ENCODE results near the gene RABEP1. TPM values are rescaled to one million over a fixed set of nuclear protein-coding genes. Genes with fewer than 3 reads are reported as not detected.

The RABEP1 gene
- total and polyA plus RNA-seq, 8 donors, result 12.1 to 89.7 (median 19.8) TPM

DNA sequence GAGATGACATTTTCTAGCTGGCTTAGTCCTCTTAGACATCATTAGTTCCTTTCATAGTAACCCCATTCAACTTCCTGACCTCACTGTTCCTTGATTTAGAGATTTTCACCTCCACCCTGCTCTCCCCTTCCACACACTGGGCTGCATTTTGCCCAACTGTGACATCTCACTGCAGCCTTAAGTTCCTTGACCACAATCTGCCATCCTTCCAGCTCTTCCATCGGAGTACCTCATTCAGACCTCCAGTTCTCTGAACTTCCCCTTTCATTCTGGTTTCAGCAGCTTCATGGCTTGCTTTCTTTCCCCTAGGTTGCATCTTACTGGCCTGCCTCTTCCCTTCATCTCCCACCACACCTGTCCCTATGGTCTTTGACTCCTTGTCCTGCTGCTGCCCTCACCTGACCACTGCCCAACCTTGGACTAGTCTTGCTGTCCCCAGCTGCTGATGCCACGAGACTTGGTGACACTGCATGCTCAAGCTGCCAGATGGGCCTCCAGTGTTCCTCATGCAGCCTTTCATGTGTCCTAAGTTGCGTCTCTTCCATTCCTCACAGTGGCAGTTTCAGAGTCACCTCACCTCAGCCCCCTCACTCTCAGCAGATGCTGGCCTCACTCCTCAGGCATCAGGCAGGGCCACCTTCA lies 96.6 kb downstream of the RABEP1 start:
- Histone ChIP-seq H3K4me1 (no peaks in the 10 kb centered on the region), H3K36me3 (peaks cover 81 to 100% (median 100%) of the 10 kb centered on the region in 4 donors), H3K9me3 (no peaks in the 10 kb centered on the region), H3K4me3 (no peak overlapping the region), H3K27me3 (no peaks in the 10 kb centered on the region), H3K27ac (no peak overlapping the region)
- 89 to 96% (median 93%) methylated on average over 3 of the region's 3 CpGs for WGBS, 5 donors
- intact Hi-C loops (cut with DNase I; ENCODE audit: low total_unique reads), result no loop called here
- no peak for TF ChIP-seq CTCF (IDR thresholded peaks at IDR 0.05)
- no peak for DNase-seq

- Histone ChIP-seq H3K36me3 (peaks cover 83 to 100% (median 100%) of the 10 kb centered on the region in 4 donors), H3K9me3 (no peaks in the 10 kb centered on the region), H3K4me3 (no peak overlapping the region), H3K27ac (no peak overlapping the region), H3K27me3 (no peaks in the 10 kb centered on the region), H3K4me1 (no peaks in the 10 kb centered on the region)
- 89 to 94% (median 90%) methylated on average over 11 of the region's 11 CpGs for WGBS, 5 donors
- intact Hi-C loops (cut with DNase I; ENCODE audit: low total_unique reads), result no loop called here
- no peak for TF ChIP-seq POLR2A (IDR thresholded peaks at IDR 0.05)
- no peak for TF ChIP-seq CTCF (IDR thresholded peaks at IDR 0.05)
- TF ChIP-seq EP300 (IDR thresholded peaks at IDR 0.05), result no peak
- TF ChIP-seq POLR2AphosphoS5 (IDR thresholded peaks at IDR 0.05), result no peak
- DNase-seq, result no peak
These were observed 97.4 kb downstream of the RABEP1 start for GRCh38 chr17:5379351-5380107.

GRCh38 chr17:5380491-5381135 lies 98.5 kb downstream of the RABEP1 start:
- Histone ChIP-seq H3K27ac (no peak overlapping the region), H3K9me3 (no peaks in the 10 kb centered on the region), H3K36me3 (peaks cover 87 to 100% (median 100%) of the 10 kb centered on the region in 4 donors), H3K4me3 (no peak overlapping the region), H3K27me3 (no peaks in the 10 kb centered on the region), H3K4me1 (no peaks in the 10 kb centered on the region)
- 67 to 74% (median 72%) methylated on average over 7 of the region's 7 CpGs for WGBS, 5 donors
- no peak for DNase-seq
- intact Hi-C loops (cut with DNase I; ENCODE audit: low total_unique reads), result no loop called here
- no peak for TF ChIP-seq POLR2AphosphoS5 (IDR thresholded peaks at IDR 0.05)
- no peak for TF ChIP-seq EP300 (IDR thresholded peaks at IDR 0.05)
- TF ChIP-seq POLR2A (IDR thresholded peaks at IDR 0.05), result no peak
- no peak for TF ChIP-seq CTCF (IDR thresholded peaks at IDR 0.05)

DNA sequence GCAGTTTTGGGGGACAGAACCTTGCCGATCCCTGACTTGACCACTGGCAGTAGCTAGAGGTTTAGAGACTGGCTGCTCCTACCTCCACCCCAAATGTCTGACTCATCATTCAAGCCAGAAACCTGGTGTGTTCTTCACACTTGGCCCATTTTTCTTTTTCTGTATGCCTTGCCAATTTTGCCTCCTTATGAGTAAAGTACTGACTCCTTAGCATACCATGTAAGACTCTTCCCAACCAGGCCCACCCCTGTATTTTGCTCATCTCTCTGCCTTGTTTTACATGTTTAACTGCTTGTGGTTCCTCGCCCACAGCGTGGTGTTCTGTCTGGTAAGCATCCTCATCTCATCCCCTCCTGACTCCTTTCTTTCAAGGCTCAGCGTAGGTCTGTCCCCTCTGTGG lies 99.5 kb downstream of the RABEP1 start:
- no peaks in the 10 kb centered on the region for H3K27me3 ChIP-seq
- no peaks in the 10 kb centered on the region for H3K9me3 ChIP-seq
- H3K4me3 ChIP-seq, result no peak overlapping the region
- no peak for DNase-seq
- 91 to 99% (median 95%) methylated on average over 4 of the region's 4 CpGs for WGBS, 5 donors
- no peak overlapping the region for H3K27ac ChIP-seq
- intact Hi-C loops (cut with DNase I; ENCODE audit: low total_unique reads), result no loop called here
- H3K36me3 ChIP-seq, result peaks cover 87 to 100% (median 100%) of the 10 kb centered on the region in 4 donors
- H3K4me1 ChIP-seq, result no peaks in the 10 kb centered on the region
- TF ChIP-seq POLR2AphosphoS5 (IDR thresholded peaks at IDR 0.05), result no peak
- TF ChIP-seq POLR2A (IDR thresholded peaks at IDR 0.05), result no peak
- TF ChIP-seq EP300 (IDR thresholded peaks at IDR 0.05), result no peak
- no peak for TF ChIP-seq CTCF (IDR thresholded peaks at IDR 0.05)
